H1 (cell line): ENCODE measurements around the gene MBD1. TPM values are rescaled to one million over a fixed set of nuclear protein-coding genes. Genes with fewer than 3 reads are reported as not detected.

Experiments
- CTCF ChIA-PET: fragments of 300-600 bp; sonication (Branson Sonifier 250); formaldehyde crosslinking; loops from one replicate; lab custom pipeline; 2021; ENCODE audit not compliant: partially characterized antibody; lab: Charles Lee
- POLR2A ChIA-PET: fragments of 300-600 bp; sonication (Branson Sonifier 250); formaldehyde crosslinking; loops from one replicate; lab custom pipeline; 2021; ENCODE audit warnings: inconsistent platforms; ENCODE audit not compliant: partially characterized antibody; lab: Charles Lee
- DNase-seq, 2 experiments: peaks; one replicate each; pipeline versions ENCODE4 v3.0.0 to v3.0.0-alpha.2; 2010 to 2022; ENCODE audit warnings: low spot score in 2 of 2, low read depth in 1 of 2, mixed read lengths in 1 of 2
- FAIRE-seq: peaks from 2 replicates; lab custom pipeline; 2011; peaks lifted over from hg19 to GRCh38; lab: Jason Lieb, UNC
- H2AFZ ChIP-seq: 2 replicates; pipeline ENCODE4 v1.8.1; 2012; ENCODE audit warnings: low read length, inconsistent platforms
- H2AK5ac ChIP-seq: 2 replicates; pipeline ENCODE4 v1.6.1; 2013; ENCODE audit warnings: low read depth, low read length
- H2BK120ac ChIP-seq: replicated peaks from 2 replicates; pipeline ENCODE3; 2013; ENCODE audit warnings: low read depth, low read length, inconsistent platforms
- H2BK12ac ChIP-seq: 2 replicates; pipeline ENCODE4 v1.6.1; 2013; ENCODE audit warnings: low read depth, low read length
- H2BK15ac ChIP-seq: 2 replicates; pipeline ENCODE4 v1.6.1; 2013; ENCODE audit warnings: low read length
- H2BK20ac ChIP-seq: 2 replicates; pipeline ENCODE4 v1.6.1; 2013; ENCODE audit warnings: low read length
- H2BK5ac ChIP-seq: 2 replicates; pipeline ENCODE4 v1.6.1; 2013; ENCODE audit warnings: low read depth, low read length
- H3K14ac ChIP-seq: 2 replicates; pipeline ENCODE4 v1.6.1; 2013; ENCODE audit warnings: inconsistent platforms; ENCODE audit not compliant: insufficient read length
- H3K18ac ChIP-seq: 2 replicates; pipeline ENCODE4 v1.6.1; 2013; ENCODE audit warnings: low read length; ENCODE audit errors: extremely low read depth
- H3K23ac ChIP-seq: 2 replicates; pipeline ENCODE4 v1.6.1; 2013; ENCODE audit warnings: inconsistent platforms; ENCODE audit not compliant: insufficient read length
- H3K23me2 ChIP-seq: 2 replicates; pipeline ENCODE4 v1.6.1; 2013; ENCODE audit warnings: low read depth, low read length
- H3K27ac ChIP-seq: 2 replicates; pipeline ENCODE4 v1.6.1; 2011; ENCODE audit warnings: low read depth, low read length, inconsistent platforms
- H3K27me3 ChIP-seq, 4 experiments: replicated peaks in 1 of 4; 1 replicate in 1 of 4; 2 replicates in 3 of 4; pipeline versions ENCODE4 v1.6.1 to v1.8.1; 2011 to 2013; ENCODE audit warnings: low read length in 3 of 4, mild to moderate bottlenecking in 3 of 4, inconsistent platforms in 2 of 4, mixed read lengths in 2 of 4, moderate library complexity in 1 of 4; ENCODE audit not compliant: control insufficient read depth in 3 of 4, insufficient read depth in 3 of 4; ENCODE audit errors: extremely low read depth in 1 of 4
- H3K36me3 ChIP-seq, 4 experiments: 2 replicates each; pipeline versions ENCODE4 v1.6.1 to v1.8.1; 2011 to 2013; ENCODE audit warnings: mild to moderate bottlenecking in 4 of 4, low read length in 3 of 4, moderate library complexity in 2 of 4, control low read depth in 1 of 4, inconsistent platforms in 1 of 4; ENCODE audit not compliant: insufficient read depth in 4 of 4, control insufficient read depth in 2 of 4
- H3K4ac ChIP-seq: replicated peaks from 2 replicates; pipeline ENCODE3; 2013; ENCODE audit warnings: low read length, low read depth, mixed read lengths, inconsistent platforms; ENCODE audit not compliant: insufficient read length
- H3K4me1 ChIP-seq, 4 experiments: replicated peaks in 1 of 4; 1 replicate in 1 of 4; 2 replicates in 3 of 4; pipeline versions ENCODE4 v1.6.1 to v1.8.1; 2011 to 2013; ENCODE audit warnings: low read length in 3 of 4, inconsistent platforms in 2 of 4, mixed read lengths in 1 of 4; ENCODE audit not compliant: insufficient read depth in 4 of 4, control insufficient read depth in 3 of 4
- H3K4me2 ChIP-seq, 2 experiments: 2 replicates each; pipeline versions ENCODE4 v1.6.1 to v1.8.1; 2011 to 2013; ENCODE audit warnings: low read depth in 2 of 2, low read length in 2 of 2, control low read depth in 1 of 2, inconsistent platforms in 1 of 2, mild to moderate bottlenecking in 1 of 2; ENCODE audit not compliant: insufficient read depth in 1 of 2
- H3K4me3 ChIP-seq, 4 experiments: fragments of 200-600, 300-600 bp in 1 of 4; sonication (generic), shearing (Covaris generic), sonication (Bioruptor Twin) in 1 of 4; 2 replicates each; pipeline versions ENCODE4 v1.5.1 to v1.8.1; 2011 to 2016; ENCODE audit warnings: low read length in 4 of 4, low read depth in 3 of 4, control low read depth in 2 of 4, inconsistent platforms in 2 of 4, mild to moderate bottlenecking in 2 of 4, mixed read lengths in 1 of 4, moderate library complexity in 1 of 4; ENCODE audit not compliant: insufficient read depth in 2 of 4; ENCODE audit errors: extremely low read depth in 1 of 4
- H3K56ac ChIP-seq: replicated peaks from 2 replicates; pipeline ENCODE3; 2013; ENCODE audit warnings: low read depth, mild to moderate bottlenecking, mixed read lengths, low read length, inconsistent platforms; ENCODE audit not compliant: insufficient read length
- H3K79me1 ChIP-seq: 2 replicates; pipeline ENCODE4 v1.6.1; 2013; ENCODE audit warnings: low read depth, low read length, control low read depth
- H3K79me2 ChIP-seq, 2 experiments: 2 replicates each; pipeline versions ENCODE4 v1.6.1 to v1.8.1; 2012 to 2013; ENCODE audit warnings: low read length in 2 of 2, mild to moderate bottlenecking in 2 of 2, inconsistent platforms in 1 of 2; ENCODE audit not compliant: insufficient read depth in 2 of 2, control insufficient read depth in 1 of 2
- H3K9ac ChIP-seq, 4 experiments: replicated peaks in 1 of 4; 1 replicate in 1 of 4; 2 replicates in 3 of 4; pipeline versions ENCODE4 v1.6.1 to v1.8.1; 2011 to 2013; ENCODE audit warnings: low read depth in 3 of 4, low read length in 3 of 4, control low read depth in 2 of 4, mild to moderate bottlenecking in 2 of 4, moderate library complexity in 2 of 4, inconsistent platforms in 1 of 4; ENCODE audit errors: extremely low read depth in 1 of 4
- H3K9me3 ChIP-seq, 2 experiments: 2 replicates each; pipeline versions ENCODE4 v1.6.1 to v1.8.1; 2012 to 2013; ENCODE audit warnings: mild to moderate bottlenecking in 2 of 2, moderate library complexity in 2 of 2, control low read depth in 1 of 2, inconsistent platforms in 1 of 2, low read depth in 1 of 2, low read length in 1 of 2, mixed read lengths in 1 of 2; ENCODE audit not compliant: insufficient read depth in 2 of 2
- H4K20me1 ChIP-seq, 2 experiments: replicated peaks in 1 of 2; 2 replicates each; pipeline versions ENCODE3 to v1.8.1; 2011 to 2013; ENCODE audit warnings: inconsistent platforms in 2 of 2, low read length in 2 of 2, mild to moderate bottlenecking in 1 of 2; ENCODE audit not compliant: insufficient read depth in 2 of 2, control insufficient read depth in 1 of 2
- H4K5ac ChIP-seq: 2 replicates; pipeline ENCODE4 v1.6.1; 2013; ENCODE audit warnings: low read length, low read depth, mixed read lengths, inconsistent platforms; ENCODE audit not compliant: insufficient read length
- H4K8ac ChIP-seq: 2 replicates; pipeline ENCODE4 v1.8.0; 2013; ENCODE audit warnings: mild to moderate bottlenecking, moderate library complexity, low read length, inconsistent platforms; ENCODE audit not compliant: insufficient read depth; ENCODE audit errors: extremely low read depth
- H4K91ac ChIP-seq: replicated peaks from 2 replicates; pipeline ENCODE3; 2013; ENCODE audit warnings: low read length, mixed read lengths, inconsistent platforms; ENCODE audit not compliant: insufficient read length
- BACH1 ChIP-seq: IDR thresholded peaks from 2 replicates; pipeline ENCODE4 v1.6.1; 2012; ENCODE audit warnings: low read length, improper control_type of control experiment
- CBX5 ChIP-seq: fragments of 300-800, 300-1000 bp; sonication (generic); IDR thresholded peaks from 2 replicates; pipeline ENCODE4 v1.7.1; 2016; ENCODE audit warnings: antibody characterized with exemption, low read length, low read depth
- GABPA ChIP-seq: IDR thresholded peaks from 2 replicates; pipeline ENCODE4 v1.6.1; 2011; ENCODE audit warnings: mild to moderate bottlenecking, low read length, moderate library complexity, borderline replicate concordance; ENCODE audit not compliant: insufficient read depth
- KDM1A ChIP-seq: fragments of 200-600, 300-600 bp; sonication (generic); IDR thresholded peaks from 2 replicates; pipeline ENCODE4 v1.7.1; 2016; ENCODE audit warnings: mild to moderate bottlenecking, low read length, borderline replicate concordance
- MAX ChIP-seq: IDR thresholded peaks from 2 replicates; pipeline ENCODE4 v1.6.1; 2012; ENCODE audit warnings: inconsistent platforms
- NRF1 ChIP-seq: IDR thresholded peaks from 2 replicates; pipeline ENCODE4 v1.6.1; 2011; ENCODE audit warnings: mild to moderate bottlenecking, low read depth, low read length, improper control_type of control experiment
- RAD21 ChIP-seq, 2 experiments: IDR thresholded peaks in 1 of 2; conservative IDR thresholded peaks in 1 of 2; 2 replicates each; pipeline ENCODE4 v1.6.1; 2011; ENCODE audit warnings: low read depth in 2 of 2, low read length in 2 of 2, improper control_type of control experiment in 1 of 2, inconsistent platforms in 1 of 2, mild to moderate bottlenecking in 1 of 2, moderate library complexity in 1 of 2
- RBBP5 ChIP-seq: IDR thresholded peaks from 2 replicates; pipeline ENCODE4 v1.7.1; 2012; ENCODE audit warnings: low read depth, mild to moderate bottlenecking, inconsistent platforms, low read length, moderate library complexity, borderline replicate concordance
- USF2 ChIP-seq: IDR thresholded peaks from 2 replicates; pipeline ENCODE4 v1.6.1; 2011; ENCODE audit warnings: low read length, improper control_type of control experiment
- WGBS, 2 experiments: shearing (Covaris generic) in 1 of 2; methylation state at CpG; one replicate each; pipeline versions ENCODE4 v1.1.6 to v1.1.7; 2013 to 2015; ENCODE audit warnings: low lambda C conversion rate in 2 of 2, mixed read lengths in 2 of 2, inconsistent platforms in 1 of 2, low coverage in 1 of 2, missing lambda C conversion rate in 1 of 2; ENCODE audit not compliant: insufficient replicate concordance in 2 of 2, insufficient coverage in 1 of 2, insufficient read length in 1 of 2; ENCODE audit errors: extremely low coverage in 1 of 2, missing lambda C conversion rate in 1 of 2; 5-methylcytosine and 5-hydroxymethylcytosine counted together
- polyA plus RNA-seq, 7 experiments: library from polyadenylated mRNA; depleted of rRNA in 3 of 7; stranded (reverse) in 5 of 7; unstranded in 2 of 7; fragments of >200 nt in 5 of 7; fragments of 200-250 nt in 2 of 7; gene quantifications; 1 replicate in 5 of 7; 2 replicates in 1 of 7; 4 replicates in 1 of 7; pipeline versions ENCODE4 v1.2.1 to v1.2.3, GENCODE V29; 2011 to 2013; ENCODE audit warnings: missing spikeins in 2 of 7, mixed read lengths in 2 of 7
- total RNA-seq: library from RNA; stranded (reverse); fragmentation: NEBNext Ultra II Directional; extraction: Animal tissue kit (Norgen Biotek cat#: 25700); gene quantifications from 2 replicates; pipeline ENCODE4 v1.2.1, GENCODE V29; 2021

The MBD1 gene
- total and polyA plus RNA-seq, 2 of the 8 experiments (the other 6 are each of a cell fraction or from before 2014, with no cell fraction given) = 32.2 to 41.6 TPM

- no peak overlapping the region for H3K18ac ChIP-seq
- H2BK120ac ChIP-seq = no peak overlapping the region
- H3K4ac ChIP-seq = no peak overlapping the region
- H4K8ac ChIP-seq = no peak overlapping the region
- peaks cover 2% of the 10 kb centered on the region; the same call in 1 of the 2 replicates for H3K23me2 ChIP-seq
- POLR2A ChIA-PET = no interaction called here
- H3K79me2 ChIP-seq = no peaks in the 10 kb centered on the region
- FAIRE-seq = no peak
- TF ChIP-seq USF2 (no peak), RBBP5 (no peak), KDM1A (no peak), NRF1 (no peak), RAD21 (IDR thresholded peaks at IDR 0.05 in 1 of 2, conservative IDR thresholded peaks at IDR 0.05 in 1 of 2; ENCODE audit: low read depth in 2 of 2, low read length in 2 of 2) (no peak), BACH1 (no peak), CBX5 (no peak), MAX (no peak), GABPA (no peak)
- H3K27ac ChIP-seq = no peak overlapping the region
- no peak overlapping the region for H4K91ac ChIP-seq
- no peaks in the 10 kb centered on the region; a peak in 2 of 7 replicates for H3K27me3 ChIP-seq
- no peak overlapping the region for H2BK20ac ChIP-seq
- no peak overlapping the region for H3K14ac ChIP-seq
- H3K9me3 ChIP-seq = no peaks in the 10 kb centered on the region
- 89% methylated on average over 1 of the region's 1 CpG; no CpG with 5 or more reads in 1 of the 2 experiments for WGBS, 2 experiments
- H4K20me1 ChIP-seq = no peaks in the 10 kb centered on the region
- no peak overlapping the region for H4K5ac ChIP-seq
- H3K23ac ChIP-seq = no peak overlapping the region
- no peak overlapping the region for H3K4me3 ChIP-seq
- H2AFZ ChIP-seq = no peak overlapping the region
- no peak overlapping the region for H2AK5ac ChIP-seq
- no peaks in the 10 kb centered on the region; a peak in 2 of 7 replicates for H3K4me1 ChIP-seq
- no peaks in the 10 kb centered on the region for H3K36me3 ChIP-seq
- no peak overlapping the region for H3K4me2 ChIP-seq
- no peak overlapping the region for H3K56ac ChIP-seq
- CTCF ChIA-PET = no interaction called here
- H2BK15ac ChIP-seq = no peak overlapping the region
- no peak overlapping the region for H2BK5ac ChIP-seq
- no peak overlapping the region for H2BK12ac ChIP-seq
- no peak overlapping the region for H3K9ac ChIP-seq
- no peak for DNase-seq
- no peaks in the 10 kb centered on the region for H3K79me1 ChIP-seq
Measured at GRCh38 chr18:50293039-50293438, 11.7 kb upstream of the MBD1 start.
